B cell (primary cell): ENCODE results near the gene UMODL1. TPM values are rescaled to one million over a fixed set of nuclear protein-coding genes. Genes with fewer than 3 reads are reported as not detected.

ENCODE experiments used
- ATAC-seq: fragments of 200-7000 bp; cut with Tn5 transposase; one replicate; pipeline ENCODE4 v1.10.0; 2021; ENCODE audit warnings: low read depth, mild to moderate bottlenecking, moderate number of reproducible peaks, moderate library complexity
- CTCF ChIA-PET: fragments of 350-600 bp; sonication (Branson Sonifier 250); formaldehyde crosslinking; loops from one replicate; lab custom pipeline; 2021; ENCODE audit warnings: antibody characterized with exemption, inconsistent platforms; lab: Charles Lee
- POLR2A ChIA-PET: fragments of 350-600 bp; sonication (Branson Sonifier 250); formaldehyde crosslinking; loops from one replicate; lab custom pipeline; 2021; ENCODE audit warnings: antibody characterized with exemption; lab: Charles Lee
- DNase-seq: peaks from one replicate; pipeline ENCODE4 v3.0.0; 2013
- H2AFZ ChIP-seq: 2 replicates; pipeline ENCODE4 v1.6.1; 2012; ENCODE audit warnings: mild to moderate bottlenecking, low read depth, low read length; ENCODE audit not compliant: insufficient read depth, poor library complexity, severe bottlenecking
- H3K27ac ChIP-seq, 2 donors: 1 replicate in 1 of 2; 2 replicates in 1 of 2; pipeline ENCODE4 v1.5.1; 2012 to 2013; ENCODE audit warnings: low read length in 2 of 2, mild to moderate bottlenecking in 2 of 2, moderate library complexity in 1 of 2
- H3K27me3 ChIP-seq, 4 experiments: fragments of 200-600 bp in 1 of 4; sonication (generic) in 1 of 4; replicated peaks in 1 of 4; 1 replicate in 2 of 4; 2 replicates in 2 of 4; pipeline versions ENCODE4 v1.6.1 to v1.7.0; 2013 to 2016; ENCODE audit warnings: low read length in 3 of 4, mild to moderate bottlenecking in 2 of 4, mixed read lengths in 1 of 4, moderate library complexity in 1 of 4; ENCODE audit not compliant: insufficient read depth in 4 of 4, control insufficient read depth in 3 of 4; ENCODE audit errors: control extremely low read depth in 1 of 4
- H3K36me3 ChIP-seq, 2 experiments: replicated peaks in 1 of 2; 1 replicate in 1 of 2; 2 replicates in 1 of 2; pipeline versions ENCODE4 v1.6.1 to v1.7.1; 2013; ENCODE audit warnings: low read length in 1 of 2; ENCODE audit not compliant: insufficient read depth in 2 of 2, control insufficient read depth in 1 of 2; ENCODE audit errors: control extremely low read depth in 1 of 2, extremely low read depth in 1 of 2
- H3K4me1 ChIP-seq, 2 donors: fragments of 200-600 bp in 1 of 2; sonication (generic) in 1 of 2; 1 replicate in 1 of 2; 2 replicates in 1 of 2; pipeline versions ENCODE4 v1.5.1 to v1.6.1; 2013 to 2017; ENCODE audit warnings: low read length in 2 of 2; ENCODE audit not compliant: control insufficient read depth in 2 of 2, insufficient read depth in 2 of 2
- H3K4me2 ChIP-seq: replicated peaks from 2 replicates; pipeline ENCODE3; 2012; ENCODE audit warnings: mild to moderate bottlenecking, low read depth, low read length; ENCODE audit not compliant: poor library complexity, severe bottlenecking
- H3K4me3 ChIP-seq, 5 experiments: fragments of 200-600 bp in 1 of 5; sonication (generic) in 1 of 5; 1 replicate in 3 of 5; 2 replicates in 2 of 5; pipeline versions ENCODE4 v1.5.1 to v1.7.0; 2011 to 2016; ENCODE audit warnings: low read length in 4 of 5, mild to moderate bottlenecking in 4 of 5, low read depth in 2 of 5, control low read depth in 1 of 5, moderate library complexity in 1 of 5; ENCODE audit not compliant: insufficient read depth in 1 of 5; ENCODE audit errors: control extremely low read depth in 1 of 5, extremely low read depth in 1 of 5
- H3K79me2 ChIP-seq: fragments of 200-600 bp; sonication (generic); one replicate; pipeline ENCODE4 v1.6.0; 2016; ENCODE audit warnings: low read length; ENCODE audit not compliant: control insufficient read depth, insufficient read depth
- H3K9ac ChIP-seq: fragments of 200-600 bp; sonication (generic); 2 replicates; pipeline ENCODE4 v1.6.1; 2017; ENCODE audit warnings: mild to moderate bottlenecking, low read length, moderate library complexity
- H3K9me3 ChIP-seq, 3 donors: one replicate each; pipeline versions ENCODE4 v1.6.1 to v1.7.1; 2013; ENCODE audit warnings: low read length in 2 of 3; ENCODE audit not compliant: control insufficient read depth in 2 of 3, insufficient read depth in 1 of 3; ENCODE audit errors: control extremely low read depth in 1 of 3
- H4K20me1 ChIP-seq: 2 replicates; pipeline ENCODE4 v1.6.0; 2012; ENCODE audit warnings: mild to moderate bottlenecking, low read length; ENCODE audit not compliant: insufficient read depth, control insufficient read depth, poor library complexity, severe bottlenecking
- H3K27ac Mint-ChIP-seq: one replicate; pipeline ENCODE4 v1.8.0; 2021; ENCODE audit warnings: mixed read lengths
- H3K27me3 Mint-ChIP-seq: one replicate; pipeline ENCODE4 v1.8.0; 2021; ENCODE audit warnings: mixed read lengths
- H3K4me1 Mint-ChIP-seq: one replicate; pipeline ENCODE4 v1.8.0; 2021; ENCODE audit warnings: mixed read lengths
- H3K4me3 Mint-ChIP-seq: one replicate; pipeline ENCODE4 v1.8.0; 2021; ENCODE audit warnings: mixed read lengths
- H3K9me3 Mint-ChIP-seq: one replicate; pipeline ENCODE4 v1.8.0; 2022; ENCODE audit warnings: mixed read lengths; ENCODE audit not compliant: insufficient read depth
- CTCF ChIP-seq: fragments of 200-600 bp; IDR thresholded peaks from one replicate; pipeline ENCODE4 v1.8.0; 2022; ENCODE audit warnings: antibody characterized with exemption, mild to moderate bottlenecking
- EZH2 ChIP-seq: IDR thresholded peaks from 2 replicates; pipeline ENCODE4 v1.6.1; 2012; ENCODE audit warnings: borderline replicate concordance, low read depth, mild to moderate bottlenecking, moderate library complexity, low read length; ENCODE audit not compliant: insufficient read depth, poor library complexity, severe bottlenecking
- WGBS: methylation state at CpG from one replicate; pipeline ENCODE4 v1.1.5; 2013; ENCODE audit warnings: missing lambda C conversion rate; ENCODE audit not compliant: insufficient coverage; 5-methylcytosine and 5-hydroxymethylcytosine counted together
- intact Hi-C: fragments of 100-400 bp; cut with micrococcal nuclease; formaldehyde crosslinking; loops from one replicate; pipeline ENCODE4 v1.10.0; 2022
- polyA plus RNA-seq: library from polyadenylated mRNA; depleted of rRNA; stranded (reverse); fragments of >200 nt; gene quantifications from 2 replicates; pipeline ENCODE4 v1.2.3, GENCODE V29; 2012
- total RNA-seq, 2 donors: library from RNA; stranded (reverse); fragments of 120-200 nt in 1 of 2; gene quantifications; 1 replicate in 1 of 2; 2 replicates in 1 of 2; pipeline versions ENCODE4 v1.2.3 to v1.2.4, GENCODE V29; 2013 to 2022

Gene UMODL1
- total and polyA plus RNA-seq, 2 donors (not counting 1 experiment from before 2014, with no cell fraction given): 0.10 to 0.49 TPM

- DNase-seq (no peak), ATAC-seq (no peak)
- no peak overlapping the region for H3K4me3 Mint-ChIP-seq
These were observed 85.8 kb downstream of the UMODL1 start for GRCh38 chr21:42156690-42157605.

More at GRCh38 chr21:42156690-42157605, 85.8 kb downstream of the UMODL1 start:
- CTCF ChIA-PET: interaction anchor here (1.3 to 2.0 kb wide), 3 partner anchors 12 to 102 kb away, joined by 3 to 12 read pairs (median 9); no protein-coding TSS in a partner anchor
- no peak overlapping the region for H3K9ac ChIP-seq
- POLR2A ChIA-PET: interaction anchor here (0.6 kb wide), 1 partner anchor 616 kb away, joined by 5 read pairs; no protein-coding TSS in a partner anchor
- no peaks in the 10 kb centered on the region for H3K36me3 ChIP-seq
- no peak for TF ChIP-seq EZH2
- TF ChIP-seq CTCF: no peak
- H3K27me3 Mint-ChIP-seq: peaks cover 41% of the 10 kb centered on the region
- no peaks in the 10 kb centered on the region for H3K9me3 ChIP-seq
- WGBS: 98% methylated on average over 17 of the region's 20 CpGs
- peaks cover 6 to 10% of the 10 kb centered on the region in 2 donors for H3K4me1 ChIP-seq
- peaks cover 0 to 20% (median 4%) of the 10 kb centered on the region in 4 experiments for H3K27me3 ChIP-seq
- H4K20me1 ChIP-seq: no peaks in the 10 kb centered on the region
- H3K27ac Mint-ChIP-seq: no peak overlapping the region
- H3K27ac ChIP-seq: no peak overlapping the region
- H3K4me3 ChIP-seq: no peak overlapping the region
- peaks cover 9% of the 10 kb centered on the region for H3K4me1 Mint-ChIP-seq
- H3K9me3 Mint-ChIP-seq: no peaks in the 10 kb centered on the region
- no peaks in the 10 kb centered on the region for H3K79me2 ChIP-seq
- intact Hi-C loops: no loop called here
- H2AFZ ChIP-seq: no peak overlapping the region
- no peak overlapping the region for H3K4me2 ChIP-seq
